HPDE6-E6E7 (cell line): Measurements from ENCODE around the gene FGR.
A peak's percentile ranks its signal among the peaks of the same experiment; 100 is the strongest.
"Not testable (repeated sequence)": the region's sequence is repeated elsewhere in the genome, so short reads cannot be mapped to it uniquely, and the experiment has no call there.

Source experiments
- DNase-seq: peaks from one replicate; pipeline ENCODE4 v3.0.0; 2011; ENCODE audit warnings: missing footprints; ENCODE audit errors: extremely low spot score

The FGR gene

GRCh38 chr1:27634985-27635367 is at the start of gene FGR:
Gene FGR, minus strand, starts transcription at chr1:27635185. Its CDS starts 11,269 bp downstream, at chr1:27623916.
- no peak for DNase-seq

GRCh38 chr1:27684176-27684575 is 49.2 kb upstream of the FGR start:
- no peak for DNase-seq

- no peak for DNase-seq
Measured at GRCh38 chr1:27682351-27682944, 47.5 kb upstream of the FGR start.

GRCh38 chr1:27681580-27681979 is 46.6 kb upstream of the FGR start:
- DNase-seq = not testable (repeated sequence)

- not testable (repeated sequence) for DNase-seq
Measured at GRCh38 chr1:27680225-27680791, 45.3 kb upstream of the FGR start.

GRCh38 chr1:27678747-27679146 is 43.8 kb upstream of the FGR start:
- no peak for DNase-seq

GRCh38 chr1:27676410-27676809 is 41.4 kb upstream of the FGR start:
- DNase-seq = no peak

GRCh38 chr1:27672750-27673112 is 37.7 kb upstream of the FGR start:
- no peak for DNase-seq

- peak; percentile 99 for DNase-seq
Measured at GRCh38 chr1:27671964-27672749, 37.2 kb upstream of the FGR start, which contains the start of gene IFI6. Gene IFI6, minus strand, starts transcription at chr1:27672192. Its CDS starts 2,878 bp downstream, at chr1:27669314.

GRCh38 chr1:27669876-27670275 is 34.9 kb upstream of the FGR start:
- DNase-seq = no peak

GRCh38 chr1:27668808-27669723 is 34.1 kb upstream of the FGR start:
- no peak for DNase-seq

- no peak for DNase-seq
Measured at GRCh38 chr1:27668121-27668807, 33.3 kb upstream of the FGR start.

- no peak for DNase-seq
Measured at GRCh38 chr1:27666791-27667254, 31.8 kb upstream of the FGR start.

GRCh38 chr1:27666294-27666693 is 31.3 kb upstream of the FGR start:
- no peak for DNase-seq

GRCh38 chr1:27665016-27665651 is 30.1 kb upstream of the FGR start:
- no peak for DNase-seq

GRCh38 chr1:27664291-27664690 is 29.3 kb upstream of the FGR start:
- no peak for DNase-seq

- DNase-seq = peak; percentile 65
Measured at GRCh38 chr1:27662707-27663393, 27.9 kb upstream of the FGR start.

GRCh38 chr1:27662261-27662660 is 27.3 kb upstream of the FGR start:
- DNase-seq = no peak

GRCh38 chr1:27661412-27662075 is 26.6 kb upstream of the FGR start:
- no peak for DNase-seq
